GM12878 (cell line): Measurements from ENCODE around the gene ADAMTS2. TPM values are rescaled to one million over a fixed set of nuclear protein-coding genes. Genes with fewer than 3 reads are reported as not detected.

Experiments
- ATAC-seq: fragments of 200-7000 bp; cut with Tn5 transposase; 3 replicates; pipeline ENCODE4 v1.9.1; 2020; ENCODE audit warnings: mild to moderate bottlenecking, moderate library complexity
- BruUV-seq: library from RNA; stranded (reverse); fragments of 400-500 nt; replicated peaks from 2 replicates; lab custom pipeline; 2021; lab: Mats Ljungman, UMichigan
- CTCF ChIA-PET: fragments of 300-600 bp; sonication (Branson Sonifier 250); formaldehyde crosslinking; extraction: SDS; loops from one replicate; lab custom pipeline; 2021; ENCODE audit warnings: inconsistent platforms; lab: Yijun Ruan, JAX
- POLR2A ChIA-PET: fragments of 350-600 bp; formaldehyde crosslinking; extraction: SDS; loops from one replicate; lab custom pipeline; 2021; ENCODE audit warnings: inconsistent platforms; lab: Charles Lee
- RAD21 ChIA-PET: fragments of 300-600 bp; sonication (Branson Sonifier 250); formaldehyde crosslinking; loops from one replicate; lab custom pipeline; 2023; ENCODE audit warnings: antibody characterized with exemption; ENCODE audit not compliant: unreplicated experiment; lab: Charles Lee
- SMC1A ChIA-PET: fragments of 300-600 bp; sonication (Branson Sonifier 250); formaldehyde crosslinking; loops from one replicate; lab custom pipeline; 2023; ENCODE audit not compliant: unreplicated experiment, uncharacterized antibody; lab: Charles Lee
- DNase-seq: peaks from one replicate; pipeline ENCODE4 v3.0.0-alpha.2; 2011; ENCODE audit warnings: low read depth, low spot score
- FAIRE-seq: peaks from 3 replicates; lab custom pipeline; 2011; peaks lifted over from hg19 to GRCh38; lab: Jason Lieb, UNC
- H2AFZ ChIP-seq: 2 replicates; pipeline ENCODE4 v1.6.0; 2011; ENCODE audit warnings: low read depth, low read length, control low read depth; ENCODE audit not compliant: control insufficient read depth
- H3K27ac ChIP-seq: 2 replicates; pipeline ENCODE4 v1.5.1; 2011; ENCODE audit warnings: control low read depth; ENCODE audit not compliant: control insufficient read depth, insufficient read depth
- H3K27me3 ChIP-seq, 2 experiments: replicated peaks in 1 of 2; 2 replicates each; pipeline versions ENCODE4 v1.6.0 to v1.6.1; 2011; ENCODE audit warnings: low read length in 1 of 2; ENCODE audit not compliant: control insufficient read depth in 2 of 2, insufficient read depth in 2 of 2
- H3K36me3 ChIP-seq, 2 experiments: 2 replicates each; pipeline ENCODE4 v1.5.1; 2011; ENCODE audit warnings: low read length in 1 of 2; ENCODE audit not compliant: control insufficient read depth in 2 of 2, insufficient read depth in 2 of 2
- H3K4me1 ChIP-seq: 2 replicates; pipeline ENCODE4 v1.6.1; 2011; ENCODE audit warnings: mild to moderate bottlenecking, low read length, moderate library complexity, mixed read lengths; ENCODE audit not compliant: control insufficient read depth, insufficient read depth
- H3K4me2 ChIP-seq: 2 replicates; pipeline ENCODE4 v1.6.0; 2011; ENCODE audit warnings: control low read depth; ENCODE audit not compliant: control insufficient read depth, insufficient read depth
- H3K4me3 ChIP-seq: fragments of 200-600 bp; sonication (generic); 2 replicates; pipeline ENCODE4 v1.5.1; 2016
- H3K79me2 ChIP-seq: 2 replicates; pipeline ENCODE4 v1.6.0; 2011; ENCODE audit warnings: low read length; ENCODE audit not compliant: control insufficient read depth, insufficient read depth
- H3K9ac ChIP-seq: 2 replicates; pipeline ENCODE4 v1.8.0; 2011; ENCODE audit warnings: low read length, control low read depth, mixed read lengths; ENCODE audit not compliant: control insufficient read depth, insufficient read depth
- H3K9me3 ChIP-seq: replicated peaks from 3 replicates; pipeline ENCODE4 v1.5.1; 2011; ENCODE audit warnings: mild to moderate bottlenecking, low read length; ENCODE audit not compliant: control insufficient read depth, insufficient read depth
- H4K20me1 ChIP-seq: 2 replicates; pipeline ENCODE4 v1.6.0; 2011; ENCODE audit not compliant: control insufficient read depth, insufficient read depth
- CBFB ChIP-seq: IDR thresholded peaks from 2 replicates; pipeline ENCODE4 v1.6.1; 2016; ENCODE audit warnings: antibody characterized with exemption, low read depth
- EED ChIP-seq: sonication (generic); IDR thresholded peaks from 2 replicates; pipeline ENCODE4 v1.6.1; 2016; ENCODE audit warnings: antibody characterized with exemption, low read depth
- FOXM1 ChIP-seq: IDR thresholded peaks from 2 replicates; pipeline ENCODE4 v1.6.1; 2012; ENCODE audit warnings: low read depth, mild to moderate bottlenecking, inconsistent platforms, low read length, moderate library complexity
- MXI1 ChIP-seq: fragments of 150-350 bp; IDR thresholded peaks from 2 replicates; pipeline ENCODE4 v1.6.1; 2011; ENCODE audit warnings: low read depth, mild to moderate bottlenecking, inconsistent platforms, low read length, improper control_type of control experiment
- NFXL1 ChIP-seq: fragments of 450-650 bp; IDR thresholded peaks from 2 replicates; pipeline ENCODE4 v1.6.1; 2017; ENCODE audit warnings: antibody characterized with exemption, mild to moderate bottlenecking, borderline replicate concordance
- NFYA ChIP-seq: IDR thresholded peaks from 2 replicates; pipeline ENCODE4 v1.6.1; 2011; ENCODE audit warnings: low read depth, mild to moderate bottlenecking, low read length, improper control_type of control experiment, borderline replicate concordance
- PML ChIP-seq: IDR thresholded peaks from 2 replicates; pipeline ENCODE4 v1.6.1; 2012; ENCODE audit warnings: low read length, inconsistent platforms
- RAD21 ChIP-seq: IDR thresholded peaks from 2 replicates; pipeline ENCODE4 v1.6.1; 2011; ENCODE audit warnings: mild to moderate bottlenecking, low read depth, low read length, moderate library complexity; ENCODE audit not compliant: insufficient read depth
- RB1 ChIP-seq: fragments of 450-650 bp; formaldehyde crosslinking; IDR thresholded peaks from 2 replicates; pipeline ENCODE4 v1.6.1; 2017; ENCODE audit warnings: mild to moderate bottlenecking, borderline replicate concordance
- SMARCA5 ChIP-seq: fragments of 450-650 bp; IDR thresholded peaks from 2 replicates; pipeline ENCODE4 v1.6.1; 2017; ENCODE audit warnings: mild to moderate bottlenecking
- ZBTB33 ChIP-seq: fragments of 450-650 bp; IDR thresholded peaks from 2 replicates; pipeline ENCODE4 v1.6.1; 2017; ENCODE audit warnings: mild to moderate bottlenecking
- ZNF592 ChIP-seq: fragments of 450-650 bp; IDR thresholded peaks from 2 replicates; pipeline ENCODE4 v1.6.1; 2017; ENCODE audit warnings: mild to moderate bottlenecking, moderate library complexity
- WGBS: methylation state at CpG from one replicate; pipeline ENCODE4 v1.1.6; 2016; ENCODE audit warnings: low lambda C conversion rate; ENCODE audit not compliant: insufficient replicate concordance, insufficient coverage; ENCODE audit errors: missing lambda C conversion rate; 5-methylcytosine and 5-hydroxymethylcytosine counted together
- in situ Hi-C: fragments of 300-500 bp; cut with MboI; formaldehyde crosslinking; loops from 9 replicates; pipeline ENCODE4 v1.14.3; 2018; ENCODE audit warnings: mixed read lengths
- intact Hi-C: fragments of 100-400 bp; cut with micrococcal nuclease; formaldehyde crosslinking; loops from one replicate; pipeline ENCODE4 v1.14.2; 2022; ENCODE audit not compliant: unreplicated experiment
- polyA plus RNA-seq, 11 experiments: library from polyadenylated mRNA; depleted of rRNA in 4 of 11; unstranded in 6 of 11; stranded (reverse) in 5 of 11; fragments of >200 nt; fragmentation: Nextera tagmentation in 4 of 11; fragmentation: Illumina TruSeq in 1 of 11; extraction: Ambion mirVana in 4 of 11; extraction: Trizol in 1 of 11; gene quantifications; 1 replicate in 1 of 11; 2 replicates in 10 of 11; pipeline versions ENCODE4 v1.2.1 to v1.2.3, GENCODE V29; 2011 to 2016; ENCODE audit warnings: inconsistent platforms in 2 of 11, missing spikeins in 2 of 11, low read depth in 1 of 11
- total RNA-seq, 4 experiments: library from RNA; depleted of rRNA in 3 of 4; stranded (reverse); fragments of >200 nt in 3 of 4; fragmentation: Illumina TruSeq in 1 of 4; extraction: Trizol in 1 of 4; gene quantifications; 2 replicates each; pipeline versions ENCODE4 v1.2.1 to v1.2.3, GENCODE V29; 2013 to 2021

ADAMTS2 gene
- total and polyA plus RNA-seq, 10 of the 15 experiments (the other 5 are each of a cell fraction or from before 2014, with no cell fraction given) = 0.03 to 0.05 TPM; not detected in 8

DNA sequence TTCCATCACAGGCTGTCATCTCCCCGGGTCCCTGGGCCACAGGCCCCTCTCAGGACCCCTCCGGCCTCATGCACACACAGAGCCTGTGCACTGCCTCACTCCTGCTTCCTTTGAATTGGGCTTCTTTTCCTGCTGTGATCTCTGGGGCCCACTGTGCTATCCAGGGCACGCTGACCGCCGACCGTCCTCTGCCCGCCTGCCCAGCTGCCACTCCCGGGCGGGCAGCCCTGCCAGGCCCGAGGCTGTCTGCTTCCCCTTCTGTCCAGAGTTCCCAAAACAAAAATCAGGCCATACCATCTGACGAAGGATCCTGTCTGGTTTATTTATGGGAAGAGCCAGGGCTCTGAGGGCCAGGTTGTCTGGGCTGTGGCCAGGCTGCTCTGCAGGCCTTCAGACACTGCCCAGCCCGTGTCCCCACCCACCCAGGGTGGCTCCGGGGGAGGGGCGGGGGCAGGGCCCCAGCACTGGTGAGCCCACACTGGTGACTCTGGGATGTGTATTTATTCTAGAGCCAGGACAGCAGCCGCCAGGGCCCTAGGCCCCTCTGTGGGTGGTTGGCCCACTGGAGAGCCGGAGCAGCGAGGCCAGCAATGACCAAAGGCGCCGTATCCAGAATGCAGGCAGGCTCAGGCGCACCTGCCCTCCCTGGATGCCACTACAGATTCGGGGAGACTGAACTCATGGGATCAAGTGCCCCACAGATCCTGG lies 57.0 kb downstream of the ADAMTS2 start:
- Histone ChIP-seq H3K27me3 (no peaks in the 10 kb centered on the region), H4K20me1 (no peaks in the 10 kb centered on the region), H3K4me3 (no peak overlapping the region), H3K27ac (no peak overlapping the region), H3K4me1 (no peaks in the 10 kb centered on the region), H2AFZ (no peak overlapping the region), H3K36me3 (no peaks in the 10 kb centered on the region), H3K4me2 (no peak overlapping the region), H3K79me2 (no peaks in the 10 kb centered on the region), H3K9ac (no peak overlapping the region), H3K9me3 (no peaks in the 10 kb centered on the region; the same call in 2 of the 3 replicates)
- ChIA-PET RAD21 (no interaction called here), SMC1A (no interaction called here), CTCF (no interaction called here), POLR2A (no interaction called here)
- DNase-seq (no peak), FAIRE-seq (no peak), ATAC-seq (no peak)
- BruUV-seq = no TSS peak
- WGBS = 37% methylated on average over 21 of the region's 21 CpGs
- no peak for TF ChIP-seq ZBTB33
- in situ Hi-C loops (no loop called here), intact Hi-C loops (no loop called here)

GRCh38 chr5:179287631-179288030 lies 57.6 kb downstream of the ADAMTS2 start:
- in situ Hi-C loops (no loop called here), intact Hi-C loops (no loop called here)
- Histone ChIP-seq H3K4me1 (no peaks in the 10 kb centered on the region), H3K27me3 (no peaks in the 10 kb centered on the region), H3K27ac (no peak overlapping the region), H3K36me3 (no peaks in the 10 kb centered on the region), H3K9ac (no peak overlapping the region), H2AFZ (no peak overlapping the region), H3K4me2 (no peak overlapping the region), H4K20me1 (no peaks in the 10 kb centered on the region), H3K4me3 (no peak overlapping the region), H3K79me2 (no peaks in the 10 kb centered on the region), H3K9me3 (no peaks in the 10 kb centered on the region; the same call in 2 of the 3 replicates)
- FAIRE-seq = no peak
- ChIA-PET SMC1A (no interaction called here), CTCF (no interaction called here), RAD21 (no interaction called here), POLR2A (no interaction called here)
- 15% methylated on average over 10 of the region's 10 CpGs for WGBS
- no TSS peak for BruUV-seq
- ATAC-seq = no peak
- no peak for DNase-seq
- TF ChIP-seq CBFB (no peak), MXI1 (no peak), NFYA (no peak), SMARCA5 (no peak), RAD21 (no peak), NFXL1 (no peak), RB1 (no peak), ZNF592 (no peak), PML (no peak), EED (no peak), FOXM1 (no peak)
